Stimulated activated CD4-positive, alpha-beta T cell treated with anti-CD3 and anti-CD28 coated beads, Interleukin-2, amount 100 ng/mL, for 4 hours (primary cell): ENCODE results near the gene IKBIP.
A peak's percentile ranks its signal among the peaks of the same experiment; 100 is the strongest.
"Not testable (repeated sequence)": the region's sequence is repeated elsewhere in the genome, so short reads cannot be mapped to it uniquely, and the experiment has no call there.

Experiments used
- DNase-seq: peaks from one replicate; pipeline ENCODE4 v3.0.0-alpha.2; 2020; ENCODE audit warnings: low read depth

IKBIP gene, protein sequence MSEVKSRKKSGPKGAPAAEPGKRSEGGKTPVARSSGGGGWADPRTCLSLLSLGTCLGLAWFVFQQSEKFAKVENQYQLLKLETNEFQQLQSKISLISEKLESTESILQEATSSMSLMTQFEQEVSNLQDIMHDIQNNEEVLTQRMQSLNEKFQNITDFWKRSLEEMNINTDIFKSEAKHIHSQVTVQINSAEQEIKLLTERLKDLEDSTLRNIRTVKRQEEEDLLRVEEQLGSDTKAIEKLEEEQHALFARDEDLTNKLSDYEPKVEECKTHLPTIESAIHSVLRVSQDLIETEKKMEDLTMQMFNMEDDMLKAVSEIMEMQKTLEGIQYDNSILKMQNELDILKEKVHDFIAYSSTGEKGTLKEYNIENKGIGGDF

DNA sequence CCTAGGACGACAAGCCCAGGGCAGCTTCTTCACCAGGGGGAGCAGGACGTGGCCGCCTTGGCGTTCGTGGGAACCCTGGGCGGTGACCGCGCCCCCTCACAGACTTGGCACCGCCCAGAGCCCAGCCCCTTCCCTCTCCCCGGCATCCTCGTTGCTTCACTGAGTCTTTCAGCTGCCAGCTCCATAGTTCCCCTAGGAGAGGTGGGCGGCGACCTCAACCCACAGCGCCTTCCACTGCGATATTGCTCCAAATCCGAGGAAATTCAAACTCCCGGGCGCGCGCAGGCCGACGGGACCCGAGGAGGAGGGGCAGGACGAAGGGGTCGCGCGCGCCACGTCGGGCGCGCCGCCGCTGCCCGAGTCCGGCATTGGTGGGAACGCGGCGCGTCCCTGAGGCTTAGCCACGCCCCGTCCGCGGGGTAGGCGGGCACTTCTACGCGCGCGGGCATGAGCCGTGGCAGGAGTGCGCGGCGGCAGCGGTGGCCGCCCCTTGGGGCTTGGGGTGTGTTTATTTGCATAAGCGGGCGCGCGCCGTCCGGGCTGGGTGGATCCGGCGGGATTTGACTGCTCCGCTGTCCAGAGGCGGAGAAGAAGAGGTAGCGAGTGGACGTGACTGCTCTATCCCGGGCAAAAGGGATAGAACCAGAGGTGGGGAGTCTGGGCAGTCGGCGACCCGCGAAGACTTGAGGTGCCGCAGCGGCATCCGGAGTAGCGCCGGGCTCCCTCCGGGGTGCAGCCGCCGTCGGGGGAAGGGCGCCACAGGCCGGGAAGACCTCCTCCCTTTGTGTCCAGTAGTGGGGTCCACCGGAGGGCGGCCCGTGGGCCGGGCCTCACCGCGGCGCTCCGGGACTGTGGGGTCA, at the start of gene IKBIP, which contains the start of gene APAF1:
TSS of gene IKBIP (minus strand) at position 77 of the 860 bp plus-strand sequence. CDS start 87 bp downstream, outside the sequence.
TSS of gene APAF1 (plus strand) at position 579 of the 860 bp plus-strand sequence. CDS start 3,070 bp downstream, outside the sequence.
- peak; percentile 93 for DNase-seq

DNA sequence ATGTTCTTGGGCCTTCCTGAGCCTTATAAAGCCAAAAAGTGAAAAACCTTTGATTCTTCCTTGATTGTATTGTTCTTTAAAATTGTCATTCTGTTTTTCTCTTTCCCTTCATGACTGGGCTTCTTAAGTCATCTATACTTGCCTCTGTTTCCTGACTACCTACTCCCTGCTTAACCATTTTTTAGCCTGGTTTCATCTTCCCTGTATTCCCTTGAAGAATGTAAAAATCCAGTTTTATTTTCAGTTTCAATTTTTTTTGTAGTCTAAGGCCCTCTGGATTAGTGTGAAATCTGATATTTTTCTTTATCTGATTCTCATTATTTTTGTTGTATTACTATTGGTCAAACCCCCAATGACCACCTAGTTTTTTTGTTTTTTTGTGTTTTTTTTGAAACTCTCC, 46.8 kb upstream of the IKBIP start:
- DNase-seq, result no peak

DNA sequence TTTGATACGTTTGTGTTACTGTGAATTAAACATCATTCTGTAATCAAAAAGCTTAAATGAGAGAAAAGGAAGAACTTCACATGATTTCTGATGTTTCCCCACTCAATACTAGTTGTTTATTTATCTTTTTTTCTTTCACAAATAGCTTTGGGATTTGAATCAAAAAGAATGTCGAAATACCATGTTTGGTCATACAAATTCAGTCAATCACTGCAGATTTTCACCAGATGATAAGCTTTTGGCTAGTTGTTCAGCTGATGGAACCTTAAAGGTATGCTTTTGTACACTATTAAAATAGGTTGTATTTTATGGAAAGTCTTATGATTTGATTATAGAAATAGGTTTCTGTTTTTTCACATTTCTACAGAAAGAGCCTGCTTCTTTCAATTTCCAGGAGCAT, 42.0 kb upstream of the IKBIP start:
- DNase-seq, result no peak

DNA sequence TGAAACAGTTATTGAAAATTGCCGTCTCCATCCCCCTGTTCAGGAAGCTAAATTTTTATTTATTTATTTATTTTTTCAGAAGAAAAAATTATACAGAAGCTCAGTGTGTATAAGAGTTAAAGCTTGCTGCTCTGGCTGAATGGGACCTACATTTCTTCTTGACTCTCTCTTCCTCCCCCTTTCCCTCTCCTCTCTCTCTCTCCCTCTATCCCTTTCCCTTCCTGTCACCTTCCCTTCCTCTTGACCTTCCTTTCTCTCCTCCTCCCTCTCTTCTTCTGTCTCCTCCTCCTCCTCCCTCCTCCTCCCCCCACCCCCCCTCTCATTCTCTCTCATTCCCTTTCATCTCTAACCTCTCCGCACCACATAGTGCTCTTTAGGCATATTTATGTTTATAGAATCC, 39.6 kb upstream of the IKBIP start:
- DNase-seq, result no peak

DNA sequence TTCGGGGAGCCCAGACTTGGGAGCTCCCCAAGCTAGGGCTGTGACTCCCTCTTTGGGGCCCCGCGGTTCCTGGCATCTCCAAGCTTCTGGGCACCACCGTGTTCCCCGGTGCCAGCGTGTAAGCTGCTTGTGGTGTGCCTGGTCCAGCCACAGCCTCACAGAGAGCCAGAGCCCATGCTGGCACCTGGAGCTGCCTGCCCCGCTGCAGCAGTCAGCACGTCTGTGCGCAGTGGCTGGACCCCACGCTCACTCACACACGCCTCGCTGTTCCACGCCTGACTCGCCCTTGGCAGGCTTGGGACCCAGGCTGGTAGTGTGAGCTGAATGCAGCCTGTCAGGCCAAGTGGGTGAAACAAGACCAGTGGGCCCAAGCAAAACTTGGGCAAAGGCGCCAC, 35.0 kb upstream of the IKBIP start:
- DNase-seq, result no peak

DNA sequence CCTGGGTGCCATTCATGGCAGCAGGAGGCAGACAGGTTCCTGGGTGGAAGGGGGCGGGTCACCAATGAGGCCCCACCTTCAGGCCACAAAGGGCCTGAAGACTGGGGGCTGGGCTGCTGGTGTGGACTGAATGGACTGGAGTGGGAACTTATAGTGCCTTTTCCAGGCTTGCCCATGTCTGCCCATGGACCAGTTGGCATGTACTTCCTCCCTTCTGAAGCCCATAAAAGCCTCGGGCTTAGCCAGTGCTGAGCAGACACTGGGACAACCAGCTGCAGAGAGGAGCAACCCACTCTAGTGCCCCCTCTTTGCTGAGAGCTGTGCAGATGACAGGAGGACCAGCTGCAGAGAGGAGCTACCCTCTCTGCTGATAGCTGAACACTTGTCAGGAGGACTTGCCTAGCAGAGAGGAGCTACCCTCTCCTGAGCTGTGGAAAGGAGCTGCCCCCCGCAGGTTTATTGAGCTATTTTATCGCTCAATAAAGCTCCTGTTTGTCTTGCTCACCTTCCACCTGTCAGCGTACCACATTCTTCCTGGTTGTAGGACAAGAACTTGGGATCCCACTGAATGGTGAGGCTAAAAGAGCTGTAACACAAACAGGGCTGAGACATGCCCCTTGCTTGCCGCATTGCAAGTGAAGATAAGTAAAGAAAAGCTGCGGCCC, 34.5 kb upstream of the IKBIP start:
- DNase-seq, result no peak

DNA sequence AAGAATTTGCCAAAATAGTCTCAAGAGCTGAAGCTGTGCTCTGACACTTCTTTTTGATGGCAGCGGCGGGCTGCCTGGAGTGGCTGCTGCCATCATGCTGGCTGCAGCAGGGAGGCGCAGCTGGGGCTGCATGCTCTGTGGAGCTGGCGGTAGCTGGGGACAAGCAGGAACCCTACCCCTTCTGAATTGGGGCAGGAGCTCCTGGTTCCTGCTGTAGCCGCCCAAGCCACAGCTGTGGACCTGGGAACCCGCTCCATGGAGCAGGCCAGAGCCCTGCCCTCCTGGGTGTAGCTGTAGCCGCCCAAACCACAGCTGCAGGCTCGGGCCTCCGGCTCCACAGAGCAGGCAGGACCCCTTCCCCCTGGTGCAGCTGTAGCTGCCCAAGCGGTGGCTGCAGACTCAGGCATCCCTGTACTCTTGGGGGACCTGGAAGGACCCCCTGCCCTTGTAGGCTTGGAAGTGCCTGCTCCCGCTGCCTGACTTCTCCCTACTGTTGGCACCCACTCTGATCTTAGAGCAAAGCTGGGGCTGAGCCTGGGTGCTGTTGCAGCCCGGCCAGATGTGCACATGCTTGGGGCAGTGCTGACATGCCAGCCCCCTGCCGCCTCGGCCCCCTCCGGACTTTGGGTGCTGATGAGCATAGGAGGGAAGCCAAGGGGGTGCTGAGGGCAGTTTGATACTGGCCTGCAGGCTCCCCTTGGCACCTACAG, 33.8 kb upstream of the IKBIP start:
- no peak for DNase-seq

DNA sequence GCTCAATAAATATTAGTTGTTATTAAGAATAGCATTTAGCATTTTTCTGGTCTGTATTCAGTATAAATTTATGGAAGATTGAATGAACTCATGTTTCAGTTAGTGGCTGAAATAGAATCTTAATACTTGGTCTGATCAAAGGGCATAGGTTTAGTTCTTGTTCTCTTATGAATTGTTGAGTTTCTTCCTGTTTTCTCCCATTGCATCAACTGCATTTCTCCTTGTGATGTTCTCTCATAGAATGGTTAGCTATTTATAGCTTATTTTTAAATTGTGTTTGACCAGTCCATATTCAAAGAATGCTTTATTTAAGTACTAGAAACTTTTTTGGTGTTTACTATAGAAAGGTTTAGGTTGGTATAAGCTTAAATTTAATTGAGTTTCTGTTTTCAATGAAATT, 30.3 kb upstream of the IKBIP start:
- DNase-seq, result no peak

DNA sequence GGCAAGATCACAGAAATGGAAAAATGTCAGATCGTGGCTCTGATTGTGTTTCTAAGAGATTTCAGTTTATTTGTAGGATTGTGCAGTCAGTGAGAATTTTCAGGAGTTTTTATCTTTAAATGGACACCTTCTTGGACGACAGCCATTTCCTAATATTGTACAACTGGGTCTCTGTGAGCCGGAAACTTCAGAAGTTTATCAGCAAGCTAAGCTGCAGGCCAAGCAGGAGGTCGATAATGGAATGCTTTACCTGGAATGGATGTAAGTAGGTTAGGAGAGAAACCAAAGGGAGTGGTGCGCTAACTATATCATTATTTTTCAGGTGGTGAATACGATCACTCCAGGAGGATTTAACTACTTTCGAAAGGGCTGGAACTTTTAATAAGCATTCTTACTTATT, 26.9 kb upstream of the IKBIP start:
- DNase-seq, result no peak

DNA sequence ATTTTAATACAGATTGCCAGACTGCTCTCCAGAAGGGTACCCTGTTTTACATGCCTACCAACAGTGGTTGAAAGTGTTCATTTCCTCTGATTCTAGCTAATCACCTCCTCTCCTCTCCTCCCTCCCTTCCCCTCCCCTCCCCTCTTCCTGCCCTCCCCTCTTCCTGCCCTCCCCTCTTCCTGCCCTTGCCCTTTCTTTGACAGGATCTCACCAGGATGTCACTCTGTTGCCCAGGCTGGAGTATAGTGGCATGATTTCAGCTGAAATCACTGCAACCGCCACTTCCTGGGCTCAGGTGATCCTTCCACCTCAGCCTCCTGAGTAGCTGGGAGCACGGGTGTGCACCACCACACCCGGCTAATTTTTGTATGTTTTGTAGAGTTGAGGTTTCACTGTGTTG, 25.2 kb upstream of the IKBIP start:
- DNase-seq, result no peak

DNA sequence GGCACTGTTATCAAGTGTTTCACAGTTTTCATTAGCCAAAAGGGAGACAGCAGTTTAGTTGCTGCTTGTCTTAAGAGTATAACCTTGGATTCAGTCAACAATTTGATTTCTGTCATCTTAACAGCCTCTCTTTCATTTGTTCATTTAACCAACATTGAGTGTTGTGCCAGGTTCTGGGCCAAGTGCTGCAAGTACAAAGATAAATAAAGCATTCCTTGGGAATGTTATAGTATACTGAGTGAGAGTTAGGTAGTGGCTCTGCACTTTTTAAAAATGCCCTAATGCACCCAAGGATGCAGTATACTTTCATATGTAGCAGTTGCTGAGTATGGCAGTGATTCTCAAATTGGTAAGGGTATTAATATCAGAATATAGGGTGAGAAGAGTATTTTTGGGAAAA, 15.9 kb upstream of the IKBIP start:
- no peak for DNase-seq

DNA sequence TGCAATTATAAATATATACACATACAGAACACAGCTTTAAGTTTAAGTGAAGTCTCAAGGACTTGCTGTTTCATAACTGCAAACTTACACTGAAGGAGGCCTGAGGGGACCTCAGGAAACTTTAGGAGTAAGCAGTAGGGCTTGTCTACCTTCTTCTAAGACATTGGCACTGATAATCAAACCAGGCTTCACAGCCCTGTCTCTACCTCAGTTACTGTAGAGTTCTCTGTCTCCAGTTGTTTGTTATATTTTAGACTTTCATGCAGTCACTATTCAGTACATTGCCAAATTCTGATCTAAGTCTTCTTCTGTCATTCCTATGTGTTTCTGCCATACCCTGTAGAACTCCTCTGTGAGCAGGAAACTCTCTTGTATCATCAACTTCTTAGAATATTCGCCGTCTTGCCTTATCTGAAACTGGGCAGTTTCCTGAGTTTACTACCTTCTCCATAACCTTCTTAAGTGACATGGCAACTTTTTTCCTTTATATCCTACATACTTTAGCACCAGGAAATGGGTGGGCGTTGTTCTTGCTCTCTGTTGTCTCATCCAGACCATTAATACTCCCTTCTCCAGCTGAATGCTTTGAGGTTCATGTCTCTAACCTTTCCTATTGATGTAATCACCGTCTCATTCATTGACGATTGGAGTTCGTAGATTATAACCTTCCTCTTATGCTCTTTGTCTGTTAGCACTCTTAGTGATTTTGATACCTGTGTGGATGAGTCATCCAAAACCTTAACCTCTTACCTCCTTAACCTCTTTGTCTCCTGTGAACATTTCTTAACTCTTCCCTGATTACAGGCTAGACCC, 11.9 kb upstream of the IKBIP start:
- DNase-seq, result no peak

DNA sequence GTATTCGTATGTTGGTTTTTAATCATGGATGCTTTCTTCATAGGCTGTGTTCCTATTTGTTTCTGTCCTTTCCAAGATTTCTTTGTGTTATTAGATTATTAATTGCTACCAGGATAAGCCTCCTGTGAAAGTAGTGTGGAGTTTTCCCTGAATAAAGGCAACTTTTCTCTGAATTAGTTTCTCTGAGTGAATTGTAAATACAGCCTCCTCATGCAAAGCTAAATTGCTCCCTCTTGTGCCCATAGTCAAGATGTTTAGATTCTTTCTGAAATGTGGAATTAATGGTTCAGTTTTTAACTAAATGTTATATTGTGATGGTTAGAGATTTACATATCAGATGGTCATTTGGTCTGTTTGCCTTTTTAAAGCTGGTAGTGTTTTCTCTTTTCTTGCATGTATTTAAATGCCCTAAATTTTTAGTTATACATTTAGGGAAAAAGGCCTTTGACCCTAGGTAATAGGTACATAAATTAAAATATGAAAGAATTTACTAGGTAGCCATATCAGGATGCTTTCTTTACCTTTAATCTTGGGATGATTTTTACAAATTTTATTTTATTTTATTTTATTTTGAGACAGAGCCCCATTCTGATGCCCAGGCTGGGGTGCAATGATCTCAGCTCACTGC, 9.4 kb upstream of the IKBIP start:
- DNase-seq, result no peak

DNA sequence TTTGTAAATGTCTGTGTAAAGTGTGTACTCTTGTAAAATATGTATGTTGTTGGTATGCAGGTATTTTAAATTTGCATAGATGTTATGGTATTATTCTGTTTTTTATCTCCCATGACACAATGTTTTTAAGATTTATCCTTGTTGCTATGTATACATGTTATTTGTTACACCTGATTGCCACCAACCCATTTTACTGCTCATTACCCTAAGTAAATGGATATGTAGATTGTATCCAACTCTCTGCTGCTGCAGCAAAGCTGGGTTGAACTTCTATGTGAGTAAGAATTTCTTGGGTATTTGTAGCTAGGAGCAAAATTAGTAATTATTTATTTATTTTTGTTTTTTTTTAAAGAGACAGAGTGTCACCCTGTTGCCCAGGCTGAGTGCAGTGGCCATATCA, 6.7 kb upstream of the IKBIP start:
- no peak for DNase-seq

DNA sequence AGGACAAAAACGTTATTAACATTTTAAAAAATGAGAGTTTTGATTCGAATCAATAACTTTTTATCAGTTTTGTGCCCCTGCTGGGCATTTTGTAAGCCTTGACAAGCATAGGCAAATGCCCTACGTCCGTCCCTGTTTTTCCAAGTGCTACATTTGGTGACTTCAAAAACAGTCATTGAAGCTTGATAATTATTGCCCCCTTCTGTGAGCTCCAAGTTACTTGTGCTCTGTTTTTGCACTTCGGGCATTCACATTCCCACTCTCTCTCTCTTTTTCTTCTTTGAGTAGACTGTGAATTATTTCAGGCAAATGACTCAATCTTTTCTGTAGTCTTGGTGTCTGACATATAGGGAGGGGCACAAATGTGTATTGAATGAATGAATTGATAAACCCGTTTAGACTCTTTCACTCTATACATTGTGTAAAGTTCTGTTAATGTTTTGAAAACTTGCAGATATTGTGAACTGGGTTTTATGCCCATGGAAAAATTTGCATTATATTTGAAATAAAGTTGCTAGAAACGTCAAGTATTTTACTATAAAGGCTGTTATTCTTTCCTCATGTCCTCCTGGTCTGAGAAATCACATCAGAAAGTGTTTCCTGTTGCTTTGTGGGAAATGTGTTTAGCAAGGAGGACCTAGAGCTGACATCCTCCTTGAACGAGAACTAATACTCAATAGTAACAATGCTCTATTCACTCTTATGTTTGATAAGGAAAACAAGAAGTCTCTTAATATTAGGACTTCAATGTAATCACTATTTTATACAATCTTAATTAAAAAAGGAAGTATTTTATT, 1.9 kb upstream of the IKBIP start:
- no peak for DNase-seq

DNA sequence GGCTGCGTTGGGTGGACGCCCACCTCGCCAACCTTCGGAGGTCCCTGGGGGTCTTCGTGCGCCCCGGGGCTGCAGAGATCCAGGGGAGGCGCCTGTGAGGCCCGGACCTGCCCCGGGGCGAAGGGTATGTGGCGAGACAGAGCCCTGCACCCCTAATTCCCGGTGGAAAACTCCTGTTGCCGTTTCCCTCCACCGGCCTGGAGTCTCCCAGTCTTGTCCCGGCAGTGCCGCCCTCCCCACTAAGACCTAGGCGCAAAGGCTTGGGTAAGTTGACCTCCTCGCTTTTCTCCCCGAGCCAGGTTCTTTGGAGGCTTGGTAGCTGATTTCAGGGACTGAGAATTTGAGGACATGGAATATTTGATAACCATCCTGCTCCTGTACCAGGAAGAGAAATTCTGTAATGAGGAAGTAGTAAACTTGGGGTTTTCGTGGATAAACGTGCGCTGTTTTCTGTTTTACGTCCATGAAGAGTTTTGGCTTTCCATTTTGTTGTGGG, 1.0 kb upstream of the IKBIP start:
- no peak for DNase-seq

DNA sequence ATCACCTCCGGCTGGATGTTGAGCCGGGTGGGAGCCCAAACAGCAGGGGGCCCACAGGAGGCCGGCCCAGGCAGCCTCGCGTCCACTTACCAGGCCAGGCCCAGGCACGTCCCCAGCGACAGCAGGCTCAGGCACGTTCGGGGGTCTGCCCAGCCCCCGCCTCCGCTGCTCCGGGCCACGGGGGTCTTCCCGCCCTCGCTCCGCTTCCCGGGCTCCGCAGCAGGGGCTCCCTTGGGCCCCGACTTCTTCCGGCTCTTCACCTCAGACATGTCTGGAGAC, 216 bp downstream of the IKBIP start:
- no peak for DNase-seq

DNA sequence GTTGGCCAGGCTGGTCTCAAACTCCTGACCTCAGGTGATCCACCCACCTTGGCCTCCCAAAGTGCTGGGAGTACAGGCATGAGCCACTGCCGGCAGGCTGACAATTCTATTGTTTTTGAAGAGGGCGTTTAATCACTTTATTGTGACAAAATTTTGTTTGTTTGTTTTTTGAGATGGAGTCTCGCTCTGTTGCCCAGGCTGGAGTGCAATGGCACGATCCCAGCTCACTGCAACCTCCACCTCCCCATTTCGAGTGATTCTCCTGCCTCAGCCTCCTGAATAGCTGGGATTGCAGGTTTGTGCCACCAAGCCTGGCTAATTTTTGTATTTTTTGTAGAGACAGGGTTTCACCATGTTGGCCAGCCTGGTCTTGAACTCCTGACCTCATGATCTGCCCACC, 1.8 kb downstream of the IKBIP start:
- not testable (repeated sequence) for DNase-seq

DNA sequence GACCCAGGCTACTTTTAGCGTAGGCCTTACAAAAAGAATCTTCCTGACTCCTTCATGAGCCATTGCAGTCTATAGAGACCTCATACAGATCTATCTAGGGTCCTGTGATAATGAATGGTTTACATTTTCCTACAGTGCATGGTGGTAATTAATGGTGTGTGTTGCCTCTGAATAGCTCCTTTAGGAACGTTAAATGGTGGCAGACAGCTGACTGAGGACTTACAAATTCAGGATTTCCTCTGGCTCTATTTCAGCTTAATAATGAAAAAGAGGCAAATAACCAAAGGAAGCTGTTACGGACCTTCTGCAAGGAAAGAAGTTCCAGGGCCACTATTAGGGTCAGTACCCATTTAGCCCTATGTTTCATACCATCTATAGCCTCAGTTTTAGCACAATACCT, 5.1 kb downstream of the IKBIP start:
- no peak for DNase-seq

DNA sequence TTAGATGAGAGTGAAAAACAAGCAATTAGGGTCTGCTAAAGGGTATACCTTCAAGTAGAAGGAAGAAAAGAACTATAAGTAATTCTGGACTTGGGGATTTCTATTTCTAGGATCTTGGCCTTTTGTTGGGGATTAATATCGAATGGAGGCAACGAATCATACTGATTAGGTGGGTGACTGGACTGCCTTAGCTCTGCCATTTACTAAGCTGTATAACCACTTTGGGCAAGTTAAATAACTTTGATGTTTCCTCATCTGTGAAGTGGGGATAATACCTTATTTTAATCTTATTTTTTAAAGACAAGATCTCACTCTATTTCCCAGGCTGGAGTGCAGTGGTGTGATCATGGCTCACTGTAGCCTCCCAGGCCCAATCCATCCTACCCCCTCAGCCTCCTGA, 6.6 kb downstream of the IKBIP start:
- DNase-seq, result no peak
